ENCODE data around the gene SH3YL1.

SH3YL1 gene

GRCh38 chr2:256094-256493, 7.7 kb downstream of the SH3YL1 start:
- H3K4me3 ChIP-seq (ENCODE audit: low read length): no peak overlapping the region
- 0 out of 2 replicates have a peak, but pooled peaks cover 3% of the 10 kb centered on the region for H3F3A ChIP-seq (ENCODE audit: control insufficient read depth, insufficient read depth)
- no peak overlapping the region for H3K4me2 ChIP-seq (ENCODE audit: low read length)
- H3K79me2 ChIP-seq (ENCODE audit: control insufficient read depth, low read length): no peaks in the 10 kb centered on the region
- peaks cover 8% of the 10 kb centered on the region for H3K9me3 ChIP-seq (ENCODE audit: control insufficient read depth, insufficient read depth, low read length)
- no peaks in the 10 kb centered on the region for H3K9me2 ChIP-seq (replicated peaks; ENCODE audit: control insufficient read depth, low read length)
- H3K27ac ChIP-seq (ENCODE audit: low read depth, low read length): no peak overlapping the region
- TF ChIP-seq EZH2phosphoT487 (IDR thresholded peaks at IDR 0.05; ENCODE audit: borderline replicate concordance, low read length) (no peak), CTCF (IDR thresholded peaks at IDR 0.05; ENCODE audit: low read depth, low read length, poor library complexity, severe bottlenecking) (no peak)
- H3K27me3 ChIP-seq (ENCODE audit: control insufficient read depth, low read length): no peaks in the 10 kb centered on the region
- no peaks in the 10 kb centered on the region for H3K36me3 ChIP-seq (ENCODE audit: control insufficient read depth, low read length)
- H3K4me1 ChIP-seq (ENCODE audit: control insufficient read depth, low read length): no peaks in the 10 kb centered on the region
- no peaks in the 10 kb centered on the region for H4K20me1 ChIP-seq (ENCODE audit: control insufficient read depth, insufficient read depth, low read depth, low read length)

- TF ChIP-seq EZH2phosphoT487 (IDR thresholded peaks at IDR 0.05; ENCODE audit: borderline replicate concordance, low read length) (no peak), CTCF (IDR thresholded peaks at IDR 0.05; ENCODE audit: low read depth, low read length, poor library complexity, severe bottlenecking) (no peak)
- Histone ChIP-seq H3K4me1 (ENCODE audit: control insufficient read depth, low read length) (no peaks in the 10 kb centered on the region), H3K27me3 (ENCODE audit: control insufficient read depth, low read length) (no peaks in the 10 kb centered on the region), H3K9me3 (ENCODE audit: control insufficient read depth, insufficient read depth, low read length) (peaks cover 8% of the 10 kb centered on the region), H3K79me2 (ENCODE audit: control insufficient read depth, low read length) (no peaks in the 10 kb centered on the region), H3K4me2 (ENCODE audit: low read length) (no peak overlapping the region), H3K4me3 (ENCODE audit: low read length) (no peak overlapping the region), H3K9me2 (replicated peaks; ENCODE audit: control insufficient read depth, low read length) (no peaks in the 10 kb centered on the region), H3K27ac (ENCODE audit: low read depth, low read length) (no peak overlapping the region), H3K36me3 (ENCODE audit: control insufficient read depth, low read length) (no peaks in the 10 kb centered on the region), H4K20me1 (ENCODE audit: control insufficient read depth, insufficient read depth, low read depth, low read length) (no peaks in the 10 kb centered on the region), H3F3A (ENCODE audit: control insufficient read depth, insufficient read depth) (0 out of 2 replicates have a peak, but pooled peaks cover 3% of the 10 kb centered on the region)
Measured at GRCh38 chr2:255195-255594, 8.6 kb downstream of the SH3YL1 start.

- TF ChIP-seq CTCF (IDR thresholded peaks at IDR 0.05; ENCODE audit: low read depth, low read length, poor library complexity, severe bottlenecking) (no peak), EZH2phosphoT487 (IDR thresholded peaks at IDR 0.05; ENCODE audit: borderline replicate concordance, low read length) (no peak)
- Histone ChIP-seq H3K27ac (ENCODE audit: low read depth, low read length) (no peak overlapping the region), H3K79me2 (ENCODE audit: control insufficient read depth, low read length) (no peaks in the 10 kb centered on the region), H3K27me3 (ENCODE audit: control insufficient read depth, low read length) (no peaks in the 10 kb centered on the region), H3K4me2 (ENCODE audit: low read length) (no peak overlapping the region), H3F3A (ENCODE audit: control insufficient read depth, insufficient read depth) (0 out of 2 replicates have a peak, but pooled peaks cover 3% of the 10 kb centered on the region), H3K36me3 (ENCODE audit: control insufficient read depth, low read length) (no peaks in the 10 kb centered on the region), H3K4me3 (ENCODE audit: low read length) (no peak overlapping the region), H3K9me3 (ENCODE audit: control insufficient read depth, insufficient read depth, low read length) (peaks cover 8% of the 10 kb centered on the region), H3K4me1 (ENCODE audit: control insufficient read depth, low read length) (no peaks in the 10 kb centered on the region), H3K9me2 (replicated peaks; ENCODE audit: control insufficient read depth, low read length) (no peaks in the 10 kb centered on the region), H4K20me1 (ENCODE audit: control insufficient read depth, insufficient read depth, low read depth, low read length) (no peaks in the 10 kb centered on the region)
Measured at GRCh38 chr2:254241-254640, 9.6 kb downstream of the SH3YL1 start.
